Cardiac fibroblast (primary cell): ENCODE results near the gene FBXO42.
A peak's percentile ranks its signal among the peaks of the same experiment; 100 is the strongest.

Experiments
- DNase-seq, 2 donors: peaks; one replicate each; pipeline versions ENCODE4 v3.0.0 to v3.0.0-alpha.2; 2010; ENCODE audit warnings: low read depth in 2 of 2
- H3K4me3 ChIP-seq, 2 donors: replicated peaks in 1 of 2; 1 replicate in 1 of 2; 2 replicates in 1 of 2; pipeline ENCODE4 v1.5.1; 2011; ENCODE audit warnings: low read depth in 2 of 2, low read length in 2 of 2, mild to moderate bottlenecking in 2 of 2, moderate library complexity in 1 of 2
- CTCF ChIP-seq: IDR thresholded peaks from one replicate; pipeline ENCODE4 v1.5.1; 2011; ENCODE audit warnings: low read depth, mild to moderate bottlenecking, low read length, inconsistent platforms

The FBXO42 gene

GRCh38 chr1:16380868-16381267 lies 28.6 kb upstream of the FBXO42 start:
- H3K4me3 ChIP-seq, result no peak overlapping the region
- no peak for DNase-seq
- TF ChIP-seq CTCF, result no peak

GRCh38 chr1:16378443-16378842 lies 26.2 kb upstream of the FBXO42 start:
- H3K4me3 ChIP-seq, result no peak overlapping the region
- TF ChIP-seq CTCF, result no peak

GRCh38 chr1:16376971-16377370 lies 24.7 kb upstream of the FBXO42 start:
- TF ChIP-seq CTCF, result no peak
- DNase-seq, result no peak
- no peak overlapping the region for H3K4me3 ChIP-seq

More at GRCh38 chr1:16378443-16378842, 26.2 kb upstream of the FBXO42 start:
- no peak for DNase-seq

- no peak for TF ChIP-seq CTCF
- peak; percentile 85 to 91 for DNase-seq
- no peak overlapping the region for H3K4me3 ChIP-seq
These were observed 23.5 kb upstream of the FBXO42 start for GRCh38 chr1:16375521-16376340.

- H3K4me3 ChIP-seq, result no peak overlapping the region
- TF ChIP-seq CTCF, result no peak
- DNase-seq, result no peak
These were observed 22.0 kb upstream of the FBXO42 start for GRCh38 chr1:16374266-16374665.

- DNase-seq, result peak in 1 of 2 donors; percentile 62
- no peak overlapping the region for H3K4me3 ChIP-seq
- no peak for TF ChIP-seq CTCF
These were observed 20.4 kb upstream of the FBXO42 start for GRCh38 chr1:16372535-16373285.
